Measurements from ENCODE around the gene TECR.
A peak's percentile ranks its signal among the peaks of the same experiment; 100 is the strongest.

The TECR gene, protein sequence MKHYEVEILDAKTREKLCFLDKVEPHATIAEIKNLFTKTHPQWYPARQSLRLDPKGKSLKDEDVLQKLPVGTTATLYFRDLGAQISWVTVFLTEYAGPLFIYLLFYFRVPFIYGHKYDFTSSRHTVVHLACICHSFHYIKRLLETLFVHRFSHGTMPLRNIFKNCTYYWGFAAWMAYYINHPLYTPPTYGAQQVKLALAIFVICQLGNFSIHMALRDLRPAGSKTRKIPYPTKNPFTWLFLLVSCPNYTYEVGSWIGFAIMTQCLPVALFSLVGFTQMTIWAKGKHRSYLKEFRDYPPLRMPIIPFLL

DNA sequence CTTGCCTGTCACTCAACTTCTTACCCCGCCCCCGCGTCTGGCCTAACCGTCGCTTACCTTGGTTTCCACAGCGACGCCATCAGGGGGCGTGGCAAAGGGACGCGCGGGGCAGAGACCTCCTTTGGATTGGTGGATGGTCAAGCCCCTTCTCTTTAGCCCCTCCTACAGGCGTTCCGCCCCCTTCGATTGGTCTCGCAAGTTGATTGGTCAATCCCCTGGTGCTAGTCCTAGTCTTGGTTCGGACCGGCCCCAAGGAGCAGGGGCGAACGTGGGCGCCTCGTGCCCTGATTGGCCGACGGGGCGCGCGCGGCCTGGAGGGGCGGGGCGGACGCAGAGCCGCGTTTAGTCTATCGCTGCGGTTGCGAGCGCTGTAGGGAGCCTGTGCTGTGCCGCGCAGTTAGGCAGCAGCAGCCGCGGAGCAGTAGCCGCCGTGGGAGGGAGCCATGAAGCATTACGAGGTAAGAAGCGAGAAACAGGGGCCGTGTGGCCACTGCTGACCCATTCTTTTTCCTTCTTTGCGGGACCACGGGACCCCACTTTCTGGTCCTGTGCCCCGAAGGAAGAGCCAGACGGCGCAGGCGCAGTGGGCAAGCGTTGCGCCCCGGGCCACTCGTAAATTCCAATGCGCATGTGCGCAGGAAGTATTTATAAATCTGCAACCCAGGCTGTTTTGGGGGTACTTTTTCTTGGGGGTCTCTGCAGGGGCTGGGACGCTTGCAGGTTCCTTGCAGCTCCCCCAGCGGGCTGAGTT, at the start of gene TECR:
TSS of gene TECR (plus strand) at position 341 of the 751 bp plus-strand sequence. CDS start at position 444, 103 bp downstream.
- peak within 1 kb of the TSS; percentile 67 to 92 for H3K4me3 ChIP-seq (ENCODE audit: low read depth in 1 of 2, low read length in 1 of 2)
- TF ChIP-seq, protein P1, sequence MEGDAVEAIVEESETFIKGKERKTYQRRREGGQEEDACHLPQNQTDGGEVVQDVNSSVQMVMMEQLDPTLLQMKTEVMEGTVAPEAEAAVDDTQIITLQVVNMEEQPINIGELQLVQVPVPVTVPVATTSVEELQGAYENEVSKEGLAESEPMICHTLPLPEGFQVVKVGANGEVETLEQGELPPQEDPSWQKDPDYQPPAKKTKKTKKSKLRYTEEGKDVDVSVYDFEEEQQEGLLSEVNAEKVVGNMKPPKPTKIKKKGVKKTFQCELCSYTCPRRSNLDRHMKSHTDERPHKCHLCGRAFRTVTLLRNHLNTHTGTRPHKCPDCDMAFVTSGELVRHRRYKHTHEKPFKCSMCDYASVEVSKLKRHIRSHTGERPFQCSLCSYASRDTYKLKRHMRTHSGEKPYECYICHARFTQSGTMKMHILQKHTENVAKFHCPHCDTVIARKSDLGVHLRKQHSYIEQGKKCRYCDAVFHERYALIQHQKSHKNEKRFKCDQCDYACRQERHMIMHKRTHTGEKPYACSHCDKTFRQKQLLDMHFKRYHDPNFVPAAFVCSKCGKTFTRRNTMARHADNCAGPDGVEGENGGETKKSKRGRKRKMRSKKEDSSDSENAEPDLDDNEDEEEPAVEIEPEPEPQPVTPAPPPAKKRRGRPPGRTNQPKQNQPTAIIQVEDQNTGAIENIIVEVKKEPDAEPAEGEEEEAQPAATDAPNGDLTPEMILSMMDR (IDR thresholded peaks at IDR 0.05), result peak; percentile 49
- peaks cover 25 to 33% of the 10 kb centered on the region in 2 experiments for H3K4me1 ChIP-seq (ENCODE audit: control insufficient read depth in 1 of 2, insufficient read depth in 1 of 2, low read depth in 1 of 2, low read length in 1 of 2)
- H3K9me3 ChIP-seq, result no peaks in the 10 kb centered on the region
- H3K36me3 ChIP-seq, result no peaks in the 10 kb centered on the region
- H3K27ac ChIP-seq, result peak within 1 kb of the TSS; percentile 88
- no peaks in the 10 kb centered on the region for H3K27me3 ChIP-seq

DNA sequence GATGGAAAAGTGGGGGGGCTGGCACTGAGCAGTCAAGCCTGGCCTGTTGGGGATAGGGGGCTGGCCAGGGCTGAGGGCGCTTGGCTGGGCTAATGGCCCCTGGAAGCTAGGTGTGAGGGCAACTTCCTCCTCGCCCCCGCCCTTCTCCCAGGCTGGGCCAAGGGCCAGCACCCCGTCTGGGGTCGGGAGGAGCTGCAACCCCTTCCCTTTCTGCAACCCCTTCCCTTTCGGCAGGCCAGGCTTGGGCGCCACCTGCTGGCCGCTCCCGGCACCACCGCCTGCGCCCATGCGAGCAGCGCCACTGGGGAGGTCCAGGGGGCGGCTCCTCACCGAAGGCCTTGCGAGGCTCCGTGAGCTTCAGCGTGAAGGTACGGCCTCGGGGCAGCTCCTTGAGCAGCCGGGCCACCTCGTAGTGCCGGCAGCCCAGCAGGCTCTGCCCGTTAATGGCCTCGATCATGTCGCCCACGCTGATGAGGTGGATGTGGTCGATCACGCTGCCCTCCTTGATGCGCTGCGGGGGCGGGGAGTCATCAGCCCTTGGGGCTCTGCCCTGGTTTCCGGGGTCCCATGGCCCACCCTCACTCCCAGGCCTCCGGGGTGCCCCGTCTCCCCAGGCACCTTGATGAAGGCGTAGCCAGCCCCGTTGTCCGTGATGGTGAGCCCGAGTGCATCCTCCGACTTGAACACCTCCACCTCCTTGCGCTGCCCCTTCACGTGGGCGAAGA, 49.3 kb upstream of the TECR start:
- Histone ChIP-seq H3K9me3 (no peaks in the 10 kb centered on the region), H3K27ac (no peak overlapping the region), H3K4me3 (ENCODE audit: low read depth in 1 of 2, low read length in 1 of 2) (peak overlapping the region in 1 of 2 experiments; percentile 28), H3K36me3 (no peaks in the 10 kb centered on the region), H3K4me1 (ENCODE audit: control insufficient read depth in 1 of 2, insufficient read depth in 1 of 2, low read depth in 1 of 2, low read length in 1 of 2) (peaks cover 24 to 25% of the 10 kb centered on the region in 2 experiments), H3K27me3 (peaks cover 25% of the 10 kb centered on the region)
- TF ChIP-seq, protein P1 (IDR thresholded peaks at IDR 0.05), result peak; percentile 92

DNA sequence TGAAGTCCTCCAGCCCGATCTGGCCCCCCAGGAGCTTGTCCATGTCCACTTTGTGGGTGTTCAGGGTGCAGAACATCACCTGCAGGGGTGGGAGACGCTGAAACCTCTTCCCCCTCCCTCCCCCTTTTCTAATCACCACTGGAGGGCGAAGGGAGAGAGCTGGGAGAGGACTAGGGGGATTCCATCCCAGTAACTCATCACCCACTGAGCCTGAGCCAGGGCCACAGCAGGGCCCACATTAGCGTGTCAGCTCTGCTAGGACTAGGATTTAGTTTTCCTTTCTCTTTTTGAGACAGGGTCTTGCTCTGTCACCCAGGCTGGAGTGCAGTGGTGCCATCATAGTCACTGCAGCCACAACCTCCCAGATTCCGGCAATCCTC, 48.7 kb upstream of the TECR start:
- TF ChIP-seq, protein P1 (IDR thresholded peaks at IDR 0.05), result no peak
- Histone ChIP-seq H3K4me1 (ENCODE audit: control insufficient read depth in 1 of 2, insufficient read depth in 1 of 2, low read depth in 1 of 2, low read length in 1 of 2) (peaks cover 21 to 22% of the 10 kb centered on the region in 2 experiments), H3K27me3 (peaks cover 19% of the 10 kb centered on the region), H3K4me3 (ENCODE audit: low read depth in 1 of 2, low read length in 1 of 2) (no peak overlapping the region), H3K27ac (no peak overlapping the region), H3K36me3 (no peaks in the 10 kb centered on the region), H3K9me3 (no peaks in the 10 kb centered on the region)

DNA sequence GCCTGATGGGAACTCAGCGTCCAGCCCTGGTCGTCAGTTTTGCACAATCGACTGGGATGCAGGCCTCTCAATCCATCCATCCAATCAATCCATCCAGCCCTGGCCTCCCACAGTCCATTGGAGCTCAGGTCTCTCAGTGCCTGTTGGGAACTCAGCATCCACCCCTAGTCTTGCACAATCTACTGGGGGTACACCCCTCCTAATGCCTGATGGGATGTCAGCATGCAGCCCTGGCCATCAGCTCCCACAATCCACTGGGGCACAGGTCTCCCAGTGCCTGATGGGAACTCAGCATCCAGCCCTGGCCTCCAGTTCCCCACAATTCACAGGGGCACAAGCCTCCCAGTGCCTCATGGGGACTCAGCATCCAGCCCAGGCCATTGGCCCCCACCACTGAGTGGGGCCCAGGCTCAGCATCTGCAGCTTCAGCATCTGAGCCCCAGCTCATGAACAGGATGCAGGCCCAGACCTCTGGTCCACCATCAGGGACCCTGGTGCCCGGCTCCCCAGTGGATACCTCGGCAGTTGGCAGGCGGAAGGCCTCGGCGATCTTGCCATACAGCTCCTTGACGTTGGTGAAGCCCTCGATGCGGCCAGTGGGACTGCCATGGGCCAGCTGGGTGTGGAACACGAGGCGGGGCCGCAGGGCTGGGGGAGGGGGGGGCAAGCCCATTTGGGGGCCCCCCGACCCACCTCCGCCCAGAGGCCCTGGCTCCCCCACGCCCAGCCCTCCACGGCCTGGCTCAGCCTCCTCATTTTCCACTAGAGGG, 47.0 kb upstream of the TECR start:
- no peaks in the 10 kb centered on the region for H3K9me3 ChIP-seq
- H3K27me3 ChIP-seq, result peaks cover 3% of the 10 kb centered on the region
- no peak overlapping the region for H3K4me3 ChIP-seq (ENCODE audit: low read depth in 1 of 2, low read length in 1 of 2)
- H3K36me3 ChIP-seq, result no peaks in the 10 kb centered on the region
- peaks cover 14 to 15% of the 10 kb centered on the region in 2 experiments for H3K4me1 ChIP-seq (ENCODE audit: control insufficient read depth in 1 of 2, insufficient read depth in 1 of 2, low read depth in 1 of 2, low read length in 1 of 2)
- no peak overlapping the region for H3K27ac ChIP-seq
- TF ChIP-seq, protein P1 (IDR thresholded peaks at IDR 0.05), result no peak

Data from neutrophil (primary cell).